K562 (cell line): ENCODE results near the gene LMNB1. TPM values are rescaled to one million over a fixed set of nuclear protein-coding genes. Genes with fewer than 3 reads are reported as not detected.

Source experiments
- ATAC-seq: fragments of 200-7000 bp; cut with Tn5 transposase; 3 replicates; pipeline ENCODE4 v1.9.1; 2020; ENCODE audit warnings: moderate library complexity
- BruUV-seq: library from RNA; stranded (reverse); fragments of 400-500 nt; replicated peaks from 2 replicates; lab custom pipeline; 2021; lab: Mats Ljungman, UMichigan
- CTCF ChIA-PET: fragments of 300-600 bp; formaldehyde crosslinking; extraction: SDS; loops from one replicate; lab custom pipeline; 2021; ENCODE audit warnings: low intra/inter-chr PET ratio; lab: Yijun Ruan, JAX
- POLR2A ChIA-PET: fragments of 300-600, 350-650 bp; sonication (Branson Sonifier 250); formaldehyde crosslinking; extraction: SDS; loops from one replicate; lab custom pipeline; 2021; ENCODE audit warnings: antibody characterized with exemption, inconsistent platforms; lab: Yijun Ruan, JAX
- DNase-seq, 4 experiments: peaks; one replicate each; pipeline versions ENCODE4 v3.0.0 to v3.0.0-alpha.2; 2011 to 2018; ENCODE audit warnings: low spot score in 3 of 4, mixed read lengths in 3 of 4; ENCODE audit errors: extremely low read depth in 1 of 4
- FAIRE-seq: peaks from 2 replicates; lab custom pipeline; 2011; peaks lifted over from hg19 to GRCh38; lab: Jason Lieb, UNC
- H2AFZ ChIP-seq: 2 replicates; pipeline ENCODE4 v1.6.0; 2011; ENCODE audit warnings: low read depth, low read length, control low read depth, inconsistent platforms
- H3K27ac ChIP-seq: fragments of 200-600 bp; 3 replicates; pipeline ENCODE4 v1.8.0; 2011; ENCODE audit warnings: low read depth, mild to moderate bottlenecking, control low read depth, inconsistent platforms, low read length, moderate library complexity, mixed read lengths; ENCODE audit errors: extremely low read depth
- H3K27me3 ChIP-seq, 2 experiments: fragments of 300-600 bp in 1 of 2; 2 replicates in 1 of 2; 3 replicates in 1 of 2; pipeline versions ENCODE4 v1.6.0 to v1.8.0; 2011; ENCODE audit warnings: inconsistent platforms in 2 of 2, low read length in 2 of 2, mild to moderate bottlenecking in 1 of 2, mixed read lengths in 1 of 2, moderate library complexity in 1 of 2; ENCODE audit not compliant: control insufficient read depth in 2 of 2, insufficient read depth in 2 of 2
- H3K36me3 ChIP-seq: fragments of 300-600 bp; 3 replicates; pipeline ENCODE4 v1.8.0; 2011; ENCODE audit warnings: mild to moderate bottlenecking, low read length, inconsistent platforms; ENCODE audit not compliant: control insufficient read depth, insufficient read depth
- H3K4me1 ChIP-seq, 2 experiments: fragments of 200-600 bp in 1 of 2; replicated peaks in 1 of 2; 2 replicates in 1 of 2; 3 replicates in 1 of 2; pipeline versions ENCODE4 v1.5.1 to v1.8.0; 2011; ENCODE audit warnings: inconsistent platforms in 2 of 2, low read length in 2 of 2, mild to moderate bottlenecking in 1 of 2, mixed read lengths in 1 of 2, moderate library complexity in 1 of 2; ENCODE audit not compliant: control insufficient read depth in 2 of 2, insufficient read depth in 2 of 2
- H3K4me2 ChIP-seq: 2 replicates; pipeline ENCODE4 v1.6.1; 2011; ENCODE audit warnings: low read length, control low read depth, inconsistent platforms, mixed read lengths; ENCODE audit not compliant: insufficient read depth
- H3K4me3 ChIP-seq: fragments of 200-600 bp; sonication (generic), shearing (Covaris generic); 2 replicates; pipeline ENCODE4 v1.5.1; 2016; ENCODE audit warnings: control low read depth, inconsistent platforms
- H3K79me2 ChIP-seq: fragments of 200-600 bp; 3 replicates; pipeline ENCODE4 v1.8.0; 2011; ENCODE audit warnings: low read length, inconsistent platforms; ENCODE audit not compliant: control insufficient read depth, insufficient read depth
- H3K9ac ChIP-seq, 2 experiments: 2 replicates each; pipeline versions ENCODE4 v1.6.0 to v1.6.1; 2011; ENCODE audit warnings: low read depth in 2 of 2, low read length in 2 of 2, control low read depth in 1 of 2, inconsistent platforms in 1 of 2, mild to moderate bottlenecking in 1 of 2, mixed read lengths in 1 of 2; ENCODE audit not compliant: insufficient read depth in 1 of 2
- H3K9me1 ChIP-seq: one replicate; pipeline ENCODE4 v1.6.0; 2011; ENCODE audit warnings: inconsistent platforms, mild to moderate bottlenecking, low read length, moderate library complexity; ENCODE audit not compliant: control insufficient read depth, insufficient read depth
- H3K9me3 ChIP-seq: replicated peaks from 2 replicates; pipeline ENCODE4 v1.5.1; 2011; ENCODE audit warnings: low read depth, low read length, inconsistent platforms; ENCODE audit not compliant: control insufficient read depth, insufficient read depth
- H4K20me1 ChIP-seq: replicated peaks from 2 replicates; pipeline ENCODE4 v1.6.1; 2011; ENCODE audit warnings: low read length, inconsistent platforms, mixed read lengths; ENCODE audit not compliant: control insufficient read depth, insufficient read depth
- EGR1 ChIP-seq: fragments of 450-650 bp; conservative IDR thresholded peaks from 2 replicates; pipeline ENCODE4 v1.6.1; 2017; ENCODE audit warnings: mild to moderate bottlenecking
- FOXK1 ChIP-seq: sonication (generic); formaldehyde crosslinking; IDR thresholded peaks from 2 replicates; pipeline ENCODE4 v1.8.0; 2022; ENCODE audit warnings: missing genetic modification reagents, mild to moderate bottlenecking, borderline replicate concordance
- HMG20B ChIP-seq: fragments of 250-450 bp; sonication (Bioruptor Pico); IDR thresholded peaks from 2 replicates; pipeline ENCODE4 v1.5.0; 2021; ENCODE audit warnings: mild to moderate bottlenecking
- RNF2 ChIP-seq: sonication (generic); IDR thresholded peaks from 2 replicates; pipeline ENCODE4 v1.6.1; 2016
- TAF7 ChIP-seq: fragments of 450-650 bp; IDR thresholded peaks from 2 replicates; pipeline ENCODE4 v1.6.1; 2016; ENCODE audit warnings: missing genetic modification characterization, missing compliant biosample characterization
- ZNF778 ChIP-seq: fragments of 450-650 bp; formaldehyde crosslinking; IDR thresholded peaks from 2 replicates; pipeline ENCODE4 v1.4.0; 2020; ENCODE audit warnings: mild to moderate bottlenecking, moderate library complexity
- WGBS: fragments of 100-300 bp; shearing (Covaris generic); methylation state at CpG from one replicate; pipeline ENCODE4 v1.1.6; 2016; ENCODE audit warnings: low coverage, mixed read lengths; ENCODE audit not compliant: insufficient coverage; ENCODE audit errors: missing lambda C conversion rate; 5-methylcytosine and 5-hydroxymethylcytosine counted together
- in situ Hi-C: fragments of 300-500 bp; cut with MboI; formaldehyde crosslinking; loops from 4 replicates; pipeline ENCODE4 v1.15.0; 2018; ENCODE audit warnings: inconsistent platforms, mixed read lengths
- intact Hi-C: fragments of 100-400 bp; cut with micrococcal nuclease; formaldehyde crosslinking; loops from 2 replicates; pipeline ENCODE4 v1.14.2; 2022
- polyA plus RNA-seq, 8 experiments: library from polyadenylated mRNA; depleted of rRNA in 4 of 8; stranded (reverse) in 5 of 8; unstranded in 3 of 8; fragments of >200 nt; fragmentation: Nextera tagmentation in 2 of 8; fragmentation: Illumina TruSeq in 1 of 8; extraction: Ambion mirVana in 2 of 8; extraction: Trizol in 1 of 8; gene quantifications; 2 replicates each; pipeline versions ENCODE4 v1.2.1 to v1.2.3, GENCODE V29; 2011 to 2014; ENCODE audit warnings: inconsistent platforms in 1 of 8, missing spikeins in 1 of 8
- total RNA-seq, 7 experiments: library from RNA; depleted of rRNA in 6 of 7; stranded (reverse); fragments of >200 nt in 6 of 7; fragmentation: Illumina TruSeq in 2 of 7; extraction: Trizol in 2 of 7; gene quantifications; 2 replicates each; pipeline versions ENCODE4 v1.2.1 to v1.2.3, GENCODE V29; 2011 to 2021; ENCODE audit warnings: low replicate concordance in 1 of 7
- TF ChIP-seq, protein P1 (sequence below): sonication (generic); formaldehyde crosslinking; IDR thresholded peaks from 2 replicates; pipeline ENCODE4 v1.8.0; 2022; ENCODE audit warnings: missing genetic modification reagents, mild to moderate bottlenecking, borderline replicate concordance
- TF ChIP-seq, protein P2 (sequence below): sonication (generic); formaldehyde crosslinking; IDR thresholded peaks from 2 replicates; pipeline ENCODE4 v1.8.0; 2023; ENCODE audit warnings: mild to moderate bottlenecking, missing genetic modification reagents

Gene LMNB1
- total and polyA plus RNA-seq, 9 of the 15 experiments (the other 6 are each of a cell fraction or from before 2014, with no cell fraction given): 2.8 to 190 (median 131) TPM

DNA sequence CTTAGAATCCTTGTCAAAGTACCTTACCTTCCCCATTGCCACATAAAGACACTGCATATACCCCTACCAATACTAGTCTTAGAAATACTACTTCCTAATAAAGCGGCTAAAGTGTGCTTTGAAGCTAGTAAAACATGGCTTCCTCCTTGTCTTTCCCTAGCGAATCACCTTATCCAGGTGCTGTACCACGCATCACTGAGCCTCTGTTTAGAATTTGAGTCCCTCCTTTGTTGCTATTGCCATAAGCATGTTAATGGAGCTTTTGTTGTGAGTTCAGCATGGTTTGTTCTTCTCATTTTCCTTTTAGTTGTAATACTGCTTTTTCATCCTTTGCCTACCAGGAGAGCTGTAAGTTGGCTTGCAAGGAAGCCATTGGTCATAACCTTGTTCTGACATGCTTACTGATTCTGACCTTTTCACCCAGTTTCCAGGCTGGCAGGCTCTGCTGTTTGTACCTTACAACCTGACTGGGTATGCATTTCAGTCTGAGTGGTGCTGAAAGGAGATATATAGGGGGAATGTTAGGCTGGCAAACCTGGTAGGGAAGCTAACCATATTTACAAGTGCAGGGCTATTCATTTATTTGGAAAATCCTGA lies 49.8 kb downstream of the LMNB1 start:
- ATAC-seq (no peak), FAIRE-seq (no peak)
- BruUV-seq: no TSS peak
- intact Hi-C loops (no loop called here), in situ Hi-C loops (no loop called here)
- H3K27ac ChIP-seq: no peak overlapping the region
- WGBS: 62% methylated on average over 3 of the region's 3 CpGs
- H2AFZ ChIP-seq: no peak overlapping the region
- ChIA-PET POLR2A (interaction anchor here (0.7 to 1.2 kb wide), 3 partner anchors 11 to 15 kb away, joined by 3 read pairs; no protein-coding TSS in a partner anchor), CTCF (no interaction called here)
- no peak overlapping the region for H3K4me3 ChIP-seq
- peaks cover 98% of the 10 kb centered on the region for H3K36me3 ChIP-seq
- H3K79me2 ChIP-seq: no peaks in the 10 kb centered on the region; the same call in 2 of the 3 replicates
- no peaks in the 10 kb centered on the region for H3K9me1 ChIP-seq
- no peaks in the 10 kb centered on the region for H3K4me1 ChIP-seq
- TF ChIP-seq ZNF778 (CRISPR knock-in tag) (no peak), RNF2 (no peak), FOXK1 (no peak), EGR1 (no peak), TAF7 (tag) (no peak), HMG20B (CRISPR knock-in tag) (no peak)
- TF ChIP-seq, protein P1, sequence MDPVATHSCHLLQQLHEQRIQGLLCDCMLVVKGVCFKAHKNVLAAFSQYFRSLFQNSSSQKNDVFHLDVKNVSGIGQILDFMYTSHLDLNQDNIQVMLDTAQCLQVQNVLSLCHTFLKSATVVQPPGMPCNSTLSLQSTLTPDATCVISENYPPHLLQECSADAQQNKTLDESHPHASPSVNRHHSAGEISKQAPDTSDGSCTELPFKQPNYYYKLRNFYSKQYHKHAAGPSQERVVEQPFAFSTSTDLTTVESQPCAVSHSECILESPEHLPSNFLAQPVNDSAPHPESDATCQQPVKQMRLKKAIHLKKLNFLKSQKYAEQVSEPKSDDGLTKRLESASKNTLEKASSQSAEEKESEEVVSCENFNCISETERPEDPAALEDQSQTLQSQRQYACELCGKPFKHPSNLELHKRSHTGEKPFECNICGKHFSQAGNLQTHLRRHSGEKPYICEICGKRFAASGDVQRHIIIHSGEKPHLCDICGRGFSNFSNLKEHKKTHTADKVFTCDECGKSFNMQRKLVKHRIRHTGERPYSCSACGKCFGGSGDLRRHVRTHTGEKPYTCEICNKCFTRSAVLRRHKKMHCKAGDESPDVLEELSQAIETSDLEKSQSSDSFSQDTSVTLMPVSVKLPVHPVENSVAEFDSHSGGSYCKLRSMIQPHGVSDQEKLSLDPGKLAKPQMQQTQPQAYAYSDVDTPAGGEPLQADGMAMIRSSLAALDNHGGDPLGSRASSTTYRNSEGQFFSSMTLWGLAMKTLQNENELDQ (CRISPR knock-in tag): no peak
- TF ChIP-seq, protein P2, sequence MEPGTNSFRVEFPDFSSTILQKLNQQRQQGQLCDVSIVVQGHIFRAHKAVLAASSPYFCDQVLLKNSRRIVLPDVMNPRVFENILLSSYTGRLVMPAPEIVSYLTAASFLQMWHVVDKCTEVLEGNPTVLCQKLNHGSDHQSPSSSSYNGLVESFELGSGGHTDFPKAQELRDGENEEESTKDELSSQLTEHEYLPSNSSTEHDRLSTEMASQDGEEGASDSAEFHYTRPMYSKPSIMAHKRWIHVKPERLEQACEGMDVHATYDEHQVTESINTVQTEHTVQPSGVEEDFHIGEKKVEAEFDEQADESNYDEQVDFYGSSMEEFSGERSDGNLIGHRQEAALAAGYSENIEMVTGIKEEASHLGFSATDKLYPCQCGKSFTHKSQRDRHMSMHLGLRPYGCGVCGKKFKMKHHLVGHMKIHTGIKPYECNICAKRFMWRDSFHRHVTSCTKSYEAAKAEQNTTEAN (CRISPR knock-in tag): no peak
- TF ChIP-seq, all 486 proteins: peak for 0
- Histone ChIP-seq H3K9ac (no peak overlapping the region), H3K9me3 (no peaks in the 10 kb centered on the region), H4K20me1 (no peaks in the 10 kb centered on the region), H3K4me2 (no peak overlapping the region), H3K27me3 (no peaks in the 10 kb centered on the region)
- no peak for DNase-seq
